IMR-90 (cell line): Measurements from ENCODE around the gene ACIN1. TPM values are rescaled to one million over a fixed set of nuclear protein-coding genes. Genes with fewer than 3 reads are reported as not detected.

Experiments
- ATAC-seq: fragments of 200-7000 bp; cut with Tn5 transposase; 2 replicates; pipeline ENCODE4 v1.9.1; 2020; ENCODE audit warnings: low read depth, mild to moderate bottlenecking, moderate library complexity
- BruUV-seq: library from RNA; stranded (reverse); fragments of 400-500 nt; replicated peaks from 2 replicates; lab custom pipeline; 2021; lab: Mats Ljungman, UMichigan
- CTCF ChIA-PET: fragments of 300-600 bp; formaldehyde crosslinking; extraction: SDS; loops from one replicate; lab custom pipeline; 2021; ENCODE audit warnings: antibody characterized with exemption; lab: Yijun Ruan, JAX
- POLR2A ChIA-PET: fragments of 300-600 bp; sonication (Branson Sonifier 250); formaldehyde crosslinking; loops from one replicate; lab custom pipeline; 2022; ENCODE audit warnings: antibody characterized with exemption; ENCODE audit not compliant: unreplicated experiment; lab: Charles Lee
- DNase-seq: peaks from one replicate; pipeline ENCODE4 v3.0.0; 2013
- H2AFZ ChIP-seq: replicated peaks from 2 replicates; pipeline ENCODE3; 2013; ENCODE audit warnings: low read length, mild to moderate bottlenecking; ENCODE audit not compliant: poor library complexity
- H2AK5ac ChIP-seq: 2 replicates; pipeline ENCODE4 v1.6.1; 2013; ENCODE audit warnings: low read depth, low read length, inconsistent platforms
- H2AK9ac ChIP-seq: replicated peaks from 2 replicates; pipeline ENCODE3; 2013; ENCODE audit warnings: mild to moderate bottlenecking, low read depth, low read length, moderate library complexity; ENCODE audit not compliant: poor library complexity
- H2BK120ac ChIP-seq: 2 replicates; pipeline ENCODE4 v1.6.1; 2013; ENCODE audit warnings: low read depth, low read length, inconsistent platforms
- H2BK15ac ChIP-seq: 3 replicates; pipeline ENCODE4 v1.6.1; 2013; ENCODE audit warnings: low read depth, low read length, inconsistent platforms
- H2BK20ac ChIP-seq: 2 replicates; pipeline ENCODE4 v1.6.1; 2013; ENCODE audit warnings: low read depth, mild to moderate bottlenecking, inconsistent platforms, low read length, moderate library complexity
- H2BK5ac ChIP-seq: 2 replicates; pipeline ENCODE4 v1.6.1; 2013; ENCODE audit warnings: mild to moderate bottlenecking, low read depth, low read length, inconsistent platforms; ENCODE audit not compliant: poor library complexity, severe bottlenecking
- H3K14ac ChIP-seq: replicated peaks from 2 replicates; pipeline ENCODE4 v1.6.1; 2013; ENCODE audit warnings: low read depth, low read length, inconsistent platforms
- H3K18ac ChIP-seq: 2 replicates; pipeline ENCODE4 v1.6.1; 2013; ENCODE audit warnings: low read depth, low read length, control low read depth
- H3K23ac ChIP-seq: 2 replicates; pipeline ENCODE4 v1.6.1; 2013; ENCODE audit warnings: low read depth, low read length, inconsistent platforms
- H3K27ac ChIP-seq: 2 replicates; pipeline ENCODE4 v1.5.1; 2013; ENCODE audit warnings: mild to moderate bottlenecking, control low read depth, low read length; ENCODE audit not compliant: insufficient read depth
- H3K27me3 ChIP-seq: 2 replicates; pipeline ENCODE4 v1.6.1; 2013; ENCODE audit warnings: low read length; ENCODE audit not compliant: control insufficient read depth, insufficient read depth
- H3K36me3 ChIP-seq: 2 replicates; pipeline ENCODE4 v1.6.1; 2013; ENCODE audit warnings: low read length, mixed read lengths; ENCODE audit not compliant: control insufficient read depth, insufficient read depth
- H3K4ac ChIP-seq: 2 replicates; pipeline ENCODE4 v1.6.1; 2013; ENCODE audit warnings: low read depth, low read length, inconsistent platforms
- H3K4me1 ChIP-seq: 2 replicates; pipeline ENCODE4 v1.6.1; 2013; ENCODE audit warnings: low read length, mixed read lengths; ENCODE audit not compliant: control insufficient read depth, insufficient read depth
- H3K4me2 ChIP-seq: 2 replicates; pipeline ENCODE4 v1.6.1; 2013; ENCODE audit warnings: low read depth, mild to moderate bottlenecking, control low read depth, low read length, moderate library complexity
- H3K4me3 ChIP-seq: 2 replicates; pipeline ENCODE4 v1.5.1; 2013; ENCODE audit warnings: low read depth, mild to moderate bottlenecking, control low read depth, low read length, moderate library complexity; ENCODE audit not compliant: insufficient read depth
- H3K56ac ChIP-seq: 2 replicates; pipeline ENCODE4 v1.6.1; 2013; ENCODE audit warnings: low read length, inconsistent platforms; ENCODE audit not compliant: insufficient read depth; ENCODE audit errors: extremely low read depth
- H3K79me1 ChIP-seq, 2 experiments: 2 replicates each; pipeline ENCODE4 v1.6.1; 2013; ENCODE audit warnings: low read length in 2 of 2, inconsistent platforms in 1 of 2, low read depth in 1 of 2
- H3K9ac ChIP-seq: 2 replicates; pipeline ENCODE4 v1.6.1; 2013; ENCODE audit warnings: low read depth, low read length, control low read depth
- H3K9me1 ChIP-seq: 2 replicates; pipeline ENCODE4 v1.6.1; 2013; ENCODE audit warnings: low read length, inconsistent platforms; ENCODE audit not compliant: insufficient read depth
- H3K9me3 ChIP-seq: 2 replicates; pipeline ENCODE4 v1.6.1; 2013; ENCODE audit warnings: low read length; ENCODE audit not compliant: control insufficient read depth, insufficient read depth
- H4K20me1 ChIP-seq: 2 replicates; pipeline ENCODE4 v1.6.1; 2013; ENCODE audit warnings: low read length, inconsistent platforms; ENCODE audit not compliant: insufficient read depth
- H4K5ac ChIP-seq: 2 replicates; pipeline ENCODE4 v1.6.1; 2013; ENCODE audit warnings: mild to moderate bottlenecking, low read depth, low read length, control low read depth
- H4K8ac ChIP-seq, 2 experiments: 2 replicates each; pipeline ENCODE4 v1.6.1; 2013; ENCODE audit warnings: low read depth in 2 of 2, low read length in 2 of 2, control low read depth in 1 of 2, inconsistent platforms in 1 of 2
- H4K91ac ChIP-seq: 2 replicates; pipeline ENCODE4 v1.6.1; 2013; ENCODE audit warnings: low read depth, low read length, inconsistent platforms; ENCODE audit not compliant: insufficient read depth
- BHLHE40 ChIP-seq: fragments of 150-350 bp; IDR thresholded peaks from 2 replicates; pipeline ENCODE4 v1.6.1; 2016; ENCODE audit warnings: mild to moderate bottlenecking, low read depth, low read length
- CEBPB ChIP-seq: IDR thresholded peaks from 2 replicates; pipeline ENCODE4 v1.6.1; 2012; ENCODE audit warnings: low read depth, low read length, improper control_type of control experiment
- ELK1 ChIP-seq: fragments of 150-350 bp; IDR thresholded peaks from 2 replicates; pipeline ENCODE4 v1.6.1; 2016; ENCODE audit warnings: low read depth, mild to moderate bottlenecking, low read length, moderate library complexity, borderline replicate concordance
- MAFK ChIP-seq: IDR thresholded peaks from 2 replicates; pipeline ENCODE4 v1.6.1; 2012; ENCODE audit warnings: low read depth, low read length, improper control_type of control experiment
- MXI1 ChIP-seq: IDR thresholded peaks from 2 replicates; pipeline ENCODE4 v1.6.1; 2012; ENCODE audit warnings: low read depth, mild to moderate bottlenecking, low read length, moderate library complexity, borderline replicate concordance
- NFE2L2 ChIP-seq: fragments of 150-350 bp; IDR thresholded peaks from 2 replicates; pipeline ENCODE4 v1.6.1; 2016; ENCODE audit warnings: low read depth, mild to moderate bottlenecking, low read length
- RAD21 ChIP-seq: IDR thresholded peaks from 2 replicates; pipeline ENCODE4 v1.6.1; 2012; ENCODE audit warnings: low read length, improper control_type of control experiment
- RCOR1 ChIP-seq: IDR thresholded peaks from 2 replicates; pipeline ENCODE4 v1.6.1; 2012; ENCODE audit warnings: mild to moderate bottlenecking, low read length, improper control_type of control experiment; ENCODE audit not compliant: insufficient replicate concordance
- RFX5 ChIP-seq: IDR thresholded peaks from 2 replicates; pipeline ENCODE4 v1.8.0; 2012; ENCODE audit warnings: low read depth, mild to moderate bottlenecking, low read length, moderate library complexity
- WGBS, 2 experiments: methylation state at CpG; one replicate each; pipeline versions ENCODE4 v1.1.5 to v1.1.7; 2013; ENCODE audit warnings: missing lambda C conversion rate in 2 of 2; ENCODE audit not compliant: insufficient read length in 1 of 2; ENCODE audit errors: extremely low coverage in 2 of 2; 5-methylcytosine and 5-hydroxymethylcytosine counted together
- dilution Hi-C: fragments of 300-500 bp; cut with HindIII; formaldehyde crosslinking; loops from one replicate; pipeline ENCODE4 v1.14.3; 2018; ENCODE audit warnings: low sequenced_read_pairs; ENCODE audit not compliant: unreplicated experiment
- in situ Hi-C: fragments of 300-500 bp; cut with MboI; formaldehyde crosslinking; loops from 3 replicates; pipeline ENCODE4 v1.14.3; 2019; ENCODE audit warnings: low sequenced_read_pairs, inconsistent platforms, mixed read lengths
- intact Hi-C: fragments of 100-400 bp; cut with micrococcal nuclease; formaldehyde crosslinking; loops from 2 replicates; pipeline ENCODE4 v1.10.0; 2022
- polyA plus RNA-seq, 3 experiments: library from polyadenylated mRNA; depleted of rRNA; stranded (reverse); fragments of >200 nt; gene quantifications; 2 replicates each; pipeline ENCODE4 v1.2.3, GENCODE V29; 2012; ENCODE audit warnings: low replicate concordance in 1 of 3
- total RNA-seq: library from RNA; depleted of rRNA; stranded (reverse); fragments of >200 nt; gene quantifications from 2 replicates; pipeline ENCODE4 v1.2.3, GENCODE V29; 2012

ACIN1 gene
- total and polyA plus RNA-seq, 2 of the 4 experiments (the other 2 are of a cell fraction): 73.8 to 185 TPM

GRCh38 chr14:23058654-23059504 is 36.1 kb downstream of the ACIN1 start:
- H4K8ac ChIP-seq: no peak overlapping the region
- TF ChIP-seq RCOR1: no peak
- no peak for TF ChIP-seq CEBPB
- TF ChIP-seq MXI1: no peak
- no peak for TF ChIP-seq MAFK
- no peak for TF ChIP-seq NFE2L2
- no peak for TF ChIP-seq RFX5
- no peak for TF ChIP-seq ELK1
- no peak for TF ChIP-seq RAD21
- no peak for TF ChIP-seq BHLHE40
- no peak overlapping the region for H3K4me2 ChIP-seq
- 90% methylated on average over 13 of the region's 32 CpGs; no CpG with 5 or more reads in 1 of the 2 experiments for WGBS, 2 experiments
- no peaks in the 10 kb centered on the region for H3K27me3 ChIP-seq
- H4K20me1 ChIP-seq: peaks cover 21% of the 10 kb centered on the region
- no peak overlapping the region for H2AK9ac ChIP-seq
- H3K4ac ChIP-seq: no peak overlapping the region
- no peak overlapping the region for H2BK15ac ChIP-seq
- in situ Hi-C loops: no loop called here
- intact Hi-C loops: loop anchor here (1.0 kb wide), 2 partner anchors 65 to 73 kb away; no protein-coding TSS in a partner anchor
- no peak overlapping the region for H4K91ac ChIP-seq
- peaks cover 5 to 53% of the 10 kb centered on the region in 2 experiments for H3K79me1 ChIP-seq
- H2BK5ac ChIP-seq: no peak overlapping the region
- no peak overlapping the region for H3K14ac ChIP-seq
- no peak overlapping the region for H3K4me3 ChIP-seq
- no peaks in the 10 kb centered on the region for H3K9me3 ChIP-seq
- no peak for DNase-seq
- no peak overlapping the region for H2AK5ac ChIP-seq
- peaks cover 19% of the 10 kb centered on the region for H3K4me1 ChIP-seq
- peaks cover 5% of the 10 kb centered on the region; the same call in 1 of the 2 replicates for H3K9me1 ChIP-seq
- no peak overlapping the region for H3K23ac ChIP-seq
- no peak for ATAC-seq
- H3K18ac ChIP-seq: no peak overlapping the region
- no peak overlapping the region for H2BK20ac ChIP-seq
- CTCF ChIA-PET: interaction anchor here (1.0 to 2.2 kb wide), 10 partner anchors 10 to 83 kb away, joined by 3 to 17 read pairs (median 8); partner anchors contain the start of genes ACIN1 and C14orf119
- no peak overlapping the region for H3K56ac ChIP-seq
- H3K36me3 ChIP-seq: peaks cover 47% of the 10 kb centered on the region
- no peak overlapping the region for H4K5ac ChIP-seq
- POLR2A ChIA-PET: interaction anchor here (0.7 to 0.8 kb wide), 2 partner anchors 12 to 81 kb away, joined by 3 read pairs; no protein-coding TSS in a partner anchor
- no peak overlapping the region for H3K9ac ChIP-seq
- dilution Hi-C loops: no loop called here
- H2AFZ ChIP-seq: no peak overlapping the region
- H2BK120ac ChIP-seq: no peak overlapping the region
- no peak overlapping the region for H3K27ac ChIP-seq
- BruUV-seq: TSS peak; percentile 98
